ENCODE measurements around the gene TFAP2D.

Gene TFAP2D

DNA sequence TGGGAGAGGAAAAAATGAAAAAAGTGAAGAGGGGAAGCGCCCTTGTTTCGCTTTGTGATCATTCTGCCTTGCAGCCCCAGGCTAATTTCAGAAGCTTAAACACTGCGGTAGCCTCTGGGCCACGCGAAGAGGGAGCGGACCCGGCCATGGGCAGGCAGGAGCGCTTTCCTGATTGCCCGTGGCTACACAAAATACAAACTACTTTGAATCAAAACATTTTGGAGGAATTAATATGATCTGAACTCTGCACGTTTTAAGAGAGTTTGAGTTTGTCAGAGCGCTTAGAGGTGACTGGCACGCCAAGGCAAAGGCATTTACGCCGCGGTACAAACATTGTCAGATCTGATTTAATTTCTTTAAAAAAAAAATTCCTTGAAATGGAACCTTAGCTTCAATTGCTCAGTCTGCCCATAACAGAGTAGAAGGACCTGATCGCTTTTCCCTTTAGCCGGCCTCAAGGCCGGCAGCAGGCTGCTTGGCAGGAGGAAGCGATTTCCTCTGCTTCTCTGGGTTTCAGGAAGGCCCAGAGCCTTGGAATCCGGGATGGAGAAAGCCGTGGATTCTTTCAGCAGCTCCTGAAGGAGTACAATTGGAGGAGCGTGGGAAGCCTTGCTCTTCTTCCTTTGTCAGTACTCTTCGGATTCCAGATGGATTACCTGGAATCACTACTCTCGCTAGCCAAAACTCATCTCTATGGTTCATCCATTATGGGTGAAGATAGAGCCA lies 9.7 kb downstream of the TFAP2D start:
- no peak overlapping the region for H3K4me3 ChIP-seq (ENCODE audit: low read depth in 1 of 2, low read length in 2 of 2)
- no peaks in the 10 kb centered on the region for H3K4me1 ChIP-seq (ENCODE audit: insufficient read depth, low read length)
- H3K9ac ChIP-seq (ENCODE audit: low read length) = no peak overlapping the region
- no peak overlapping the region for H3K27ac ChIP-seq (ENCODE audit: low read depth, low read length)
- H3K9me3 ChIP-seq (ENCODE audit: low read length) = no peaks in the 10 kb centered on the region
- H3K36me3 ChIP-seq (ENCODE audit: insufficient read depth, low read length) = no peaks in the 10 kb centered on the region
- peaks cover 9 to 21% of the 10 kb centered on the region in 2 donors for H3K27me3 ChIP-seq (ENCODE audit: control insufficient read depth in 1 of 2, insufficient read depth in 2 of 2, low read length in 2 of 2)

DNA sequence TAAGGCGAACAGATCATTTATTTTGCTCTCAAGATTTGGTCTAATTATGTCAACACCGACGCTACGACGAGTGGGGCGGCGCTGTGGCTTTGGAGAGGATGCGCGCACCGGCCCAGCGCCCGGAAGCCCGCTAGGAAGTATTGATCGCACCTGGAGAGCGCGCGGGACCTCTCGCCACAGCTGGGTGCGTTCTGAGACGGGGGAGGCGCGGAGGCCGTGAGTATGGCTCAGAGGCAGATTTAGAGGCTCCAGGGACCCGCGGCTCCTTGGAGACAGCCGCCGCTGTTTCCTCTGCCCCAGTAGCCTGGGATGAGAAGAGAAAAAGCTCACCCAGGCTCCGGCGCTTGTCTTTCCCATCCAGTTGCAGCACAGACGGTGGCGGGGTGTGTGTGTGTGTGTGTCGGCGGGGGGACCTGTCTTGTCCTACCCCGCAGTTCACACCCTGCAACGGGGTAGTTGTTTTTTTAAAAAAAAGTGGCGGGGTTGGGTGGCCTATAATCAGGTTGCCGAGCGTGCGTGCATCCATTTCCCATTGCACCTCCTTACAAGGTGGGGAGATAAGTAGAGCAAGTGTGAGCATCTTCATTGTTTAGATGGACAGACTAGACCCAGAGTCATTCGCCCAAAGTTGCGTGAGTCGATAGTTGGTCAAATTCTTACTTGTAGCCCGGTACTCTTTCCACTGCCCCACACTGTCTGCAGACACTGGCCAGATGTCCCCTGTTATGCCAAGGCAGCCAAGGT lies 11.2 kb downstream of the TFAP2D start:
- no peaks in the 10 kb centered on the region for H3K9me3 ChIP-seq (ENCODE audit: low read length)
- peaks cover 7 to 21% of the 10 kb centered on the region in 2 donors for H3K27me3 ChIP-seq (ENCODE audit: control insufficient read depth in 1 of 2, insufficient read depth in 2 of 2, low read length in 2 of 2)
- no peak overlapping the region for H3K27ac ChIP-seq (ENCODE audit: low read depth, low read length)
- H3K4me1 ChIP-seq (ENCODE audit: insufficient read depth, low read length) = no peaks in the 10 kb centered on the region
- H3K36me3 ChIP-seq (ENCODE audit: insufficient read depth, low read length) = no peaks in the 10 kb centered on the region
- H3K4me3 ChIP-seq (ENCODE audit: low read depth in 1 of 2, low read length in 2 of 2) = no peak overlapping the region
- no peak overlapping the region for H3K9ac ChIP-seq (ENCODE audit: low read length)

DNA sequence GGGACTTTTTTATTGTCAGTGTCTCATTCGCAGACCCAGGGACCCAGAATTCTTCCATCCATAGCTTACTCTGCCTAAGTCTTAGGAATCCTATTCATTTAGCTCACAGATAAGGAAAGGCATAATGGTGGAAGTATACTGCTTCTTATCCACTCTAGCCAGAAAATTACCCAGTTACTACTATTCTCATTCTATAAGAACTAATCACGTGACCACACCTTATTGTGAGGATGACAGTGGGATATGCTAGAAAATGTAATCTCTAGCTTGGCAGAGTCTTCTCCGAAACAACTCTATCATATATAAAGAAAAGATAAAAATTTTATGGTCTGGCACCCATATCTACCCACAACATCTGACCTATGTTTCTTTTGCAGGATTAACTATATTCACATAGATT lies 21.2 kb downstream of the TFAP2D start:
- H3K9ac ChIP-seq (ENCODE audit: low read length) = no peak overlapping the region
- H3K9me3 ChIP-seq (ENCODE audit: low read length) = no peaks in the 10 kb centered on the region
- H3K27me3 ChIP-seq (ENCODE audit: control insufficient read depth in 1 of 2, insufficient read depth in 2 of 2, low read length in 2 of 2) = no peaks in the 10 kb centered on the region
- H3K4me1 ChIP-seq (ENCODE audit: insufficient read depth, low read length) = no peaks in the 10 kb centered on the region
- no peak overlapping the region for H3K27ac ChIP-seq (ENCODE audit: low read depth, low read length)
- H3K4me3 ChIP-seq (ENCODE audit: low read depth in 1 of 2, low read length in 2 of 2) = no peak overlapping the region
- H3K36me3 ChIP-seq (ENCODE audit: insufficient read depth, low read length) = no peaks in the 10 kb centered on the region

GRCh38 chr6:50742161-50742560 lies 28.8 kb downstream of the TFAP2D start:
- no peaks in the 10 kb centered on the region for H3K36me3 ChIP-seq (ENCODE audit: insufficient read depth, low read length)
- no peaks in the 10 kb centered on the region for H3K9me3 ChIP-seq (ENCODE audit: low read length)
- no peak overlapping the region for H3K27ac ChIP-seq (ENCODE audit: low read depth, low read length)
- no peaks in the 10 kb centered on the region for H3K27me3 ChIP-seq (ENCODE audit: control insufficient read depth in 1 of 2, insufficient read depth in 2 of 2, low read length in 2 of 2)
- no peak overlapping the region for H3K9ac ChIP-seq (ENCODE audit: low read length)
- no peaks in the 10 kb centered on the region for H3K4me1 ChIP-seq (ENCODE audit: insufficient read depth, low read length)
- no peak overlapping the region for H3K4me3 ChIP-seq (ENCODE audit: low read depth in 1 of 2, low read length in 2 of 2)

DNA sequence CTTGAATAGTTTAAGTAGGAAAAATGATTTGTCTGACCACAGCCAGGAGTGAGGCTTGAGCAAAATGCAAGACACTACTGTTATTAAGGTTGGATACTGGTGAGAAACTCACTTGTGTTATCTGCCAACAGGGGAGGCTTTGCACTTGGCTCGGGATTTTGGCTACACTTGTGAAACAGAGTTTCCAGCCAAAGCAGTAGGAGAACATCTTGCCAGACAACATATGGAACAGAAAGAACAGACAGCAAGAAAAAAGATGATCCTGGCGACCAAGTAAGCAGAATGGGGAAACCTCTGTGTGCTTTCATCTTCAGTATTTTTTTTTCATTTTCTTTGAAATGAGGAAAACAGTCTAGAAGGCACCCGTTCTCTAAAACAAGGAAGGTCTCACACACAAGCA lies 31.6 kb downstream of the TFAP2D start:
- Histone ChIP-seq H3K27me3 (ENCODE audit: control insufficient read depth in 1 of 2, insufficient read depth in 2 of 2, low read length in 2 of 2) (no peaks in the 10 kb centered on the region), H3K4me1 (ENCODE audit: insufficient read depth, low read length) (no peaks in the 10 kb centered on the region), H3K27ac (ENCODE audit: low read depth, low read length) (no peak overlapping the region), H3K9ac (ENCODE audit: low read length) (no peak overlapping the region), H3K9me3 (ENCODE audit: low read length) (no peaks in the 10 kb centered on the region), H3K4me3 (ENCODE audit: low read depth in 1 of 2, low read length in 2 of 2) (no peak overlapping the region), H3K36me3 (ENCODE audit: insufficient read depth, low read length) (no peaks in the 10 kb centered on the region)

DNA sequence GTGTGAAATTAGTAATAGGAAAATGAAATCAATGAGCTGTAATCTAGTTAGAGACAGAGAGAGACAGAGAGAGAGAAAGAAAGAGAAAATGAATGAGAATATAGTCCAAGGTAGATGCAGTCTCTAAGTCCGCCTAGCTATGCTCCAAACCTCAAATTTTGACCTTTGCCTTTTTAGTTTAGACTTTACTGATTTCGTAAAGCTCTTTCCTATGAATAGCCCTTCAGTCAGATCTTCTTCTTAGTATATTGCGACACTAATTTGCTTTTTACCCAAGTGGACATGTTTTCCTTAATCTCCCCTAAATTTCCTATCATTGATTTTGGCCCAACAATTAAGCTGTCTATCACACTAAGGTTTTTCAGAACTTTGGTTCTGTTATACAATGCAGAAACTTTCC lies 49.5 kb downstream of the TFAP2D start:
- no peak overlapping the region for H3K4me3 ChIP-seq (ENCODE audit: low read depth in 1 of 2, low read length in 2 of 2)
- no peak overlapping the region for H3K27ac ChIP-seq (ENCODE audit: low read depth, low read length)
- H3K27me3 ChIP-seq (ENCODE audit: control insufficient read depth in 1 of 2, insufficient read depth in 2 of 2, low read length in 2 of 2) = no peaks in the 10 kb centered on the region
- no peaks in the 10 kb centered on the region for H3K4me1 ChIP-seq (ENCODE audit: insufficient read depth, low read length)
- no peak overlapping the region for H3K9ac ChIP-seq (ENCODE audit: low read length)
- no peaks in the 10 kb centered on the region for H3K36me3 ChIP-seq (ENCODE audit: insufficient read depth, low read length)
- no peaks in the 10 kb centered on the region for H3K9me3 ChIP-seq (ENCODE audit: low read length)

GRCh38 chr6:50778696-50779095 lies 65.4 kb downstream of the TFAP2D start:
- Histone ChIP-seq H3K9me3 (ENCODE audit: low read length) (no peaks in the 10 kb centered on the region), H3K9ac (ENCODE audit: low read length) (no peak overlapping the region), H3K4me3 (ENCODE audit: low read depth in 1 of 2, low read length in 2 of 2) (no peak overlapping the region), H3K27me3 (ENCODE audit: control insufficient read depth in 1 of 2, insufficient read depth in 2 of 2, low read length in 2 of 2) (no peaks in the 10 kb centered on the region), H3K4me1 (ENCODE audit: insufficient read depth, low read length) (no peaks in the 10 kb centered on the region), H3K27ac (ENCODE audit: low read depth, low read length) (no peak overlapping the region), H3K36me3 (ENCODE audit: insufficient read depth, low read length) (no peaks in the 10 kb centered on the region)

GRCh38 chr6:50780382-50780781 lies 67.1 kb downstream of the TFAP2D start:
- no peaks in the 10 kb centered on the region for H3K4me1 ChIP-seq (ENCODE audit: insufficient read depth, low read length)
- no peak overlapping the region for H3K4me3 ChIP-seq (ENCODE audit: low read depth in 1 of 2, low read length in 2 of 2)
- H3K9me3 ChIP-seq (ENCODE audit: low read length) = no peaks in the 10 kb centered on the region
- H3K36me3 ChIP-seq (ENCODE audit: insufficient read depth, low read length) = no peaks in the 10 kb centered on the region
- no peak overlapping the region for H3K9ac ChIP-seq (ENCODE audit: low read length)
- H3K27ac ChIP-seq (ENCODE audit: low read depth, low read length) = no peak overlapping the region
- no peaks in the 10 kb centered on the region for H3K27me3 ChIP-seq (ENCODE audit: control insufficient read depth in 1 of 2, insufficient read depth in 2 of 2, low read length in 2 of 2)

- no peak overlapping the region for H3K4me3 ChIP-seq (ENCODE audit: low read depth in 1 of 2, low read length in 2 of 2)
Observed at GRCh38 chr6:50785921-50786320, 72.6 kb downstream of the TFAP2D start.

DNA sequence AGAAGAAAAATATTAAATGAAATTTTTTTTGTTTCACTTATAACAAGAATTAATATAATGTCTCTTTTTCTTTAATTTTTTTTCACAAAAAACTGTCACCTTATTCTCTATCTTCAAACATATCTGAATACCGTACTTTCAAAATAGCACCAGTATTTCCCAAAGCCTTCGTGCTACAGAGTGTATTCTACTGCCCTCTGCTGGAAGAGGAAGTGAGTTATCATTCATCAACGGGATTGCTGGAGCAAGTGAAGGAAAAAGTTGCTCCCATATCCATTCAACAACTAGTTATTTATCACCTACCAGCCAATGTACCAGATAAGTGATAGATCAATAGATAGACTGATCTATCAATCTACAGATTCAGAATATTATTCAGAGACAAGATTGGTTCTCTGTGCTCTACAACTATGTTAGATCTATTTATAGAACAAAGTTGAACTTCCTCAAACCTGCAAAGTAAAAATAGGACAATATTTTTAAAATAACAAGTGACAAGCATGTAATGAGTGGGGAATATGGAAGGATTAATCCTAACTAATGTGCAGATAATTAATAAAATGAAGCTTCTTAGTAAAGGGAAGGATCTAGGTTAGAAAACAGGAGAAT lies 78.7 kb downstream of the TFAP2D start:
- Histone ChIP-seq H3K4me1 (ENCODE audit: insufficient read depth, low read length) (no peaks in the 10 kb centered on the region), H3K9ac (ENCODE audit: low read length) (no peak overlapping the region), H3K27ac (ENCODE audit: low read depth, low read length) (no peak overlapping the region), H3K27me3 (ENCODE audit: control insufficient read depth in 1 of 2, insufficient read depth in 2 of 2, low read length in 2 of 2) (no peaks in the 10 kb centered on the region), H3K9me3 (ENCODE audit: low read length) (no peaks in the 10 kb centered on the region), H3K36me3 (ENCODE audit: insufficient read depth, low read length) (no peaks in the 10 kb centered on the region), H3K4me3 (ENCODE audit: low read depth in 1 of 2, low read length in 2 of 2) (no peak overlapping the region)

More at GRCh38 chr6:50785921-50786320, 72.6 kb downstream of the TFAP2D start:
- Histone ChIP-seq H3K36me3 (ENCODE audit: insufficient read depth, low read length) (no peaks in the 10 kb centered on the region), H3K27me3 (ENCODE audit: control insufficient read depth in 1 of 2, insufficient read depth in 2 of 2, low read length in 2 of 2) (no peaks in the 10 kb centered on the region), H3K27ac (ENCODE audit: low read depth, low read length) (no peak overlapping the region), H3K9ac (ENCODE audit: low read length) (no peak overlapping the region), H3K9me3 (ENCODE audit: low read length) (no peaks in the 10 kb centered on the region), H3K4me1 (ENCODE audit: insufficient read depth, low read length) (no peaks in the 10 kb centered on the region)

DNA sequence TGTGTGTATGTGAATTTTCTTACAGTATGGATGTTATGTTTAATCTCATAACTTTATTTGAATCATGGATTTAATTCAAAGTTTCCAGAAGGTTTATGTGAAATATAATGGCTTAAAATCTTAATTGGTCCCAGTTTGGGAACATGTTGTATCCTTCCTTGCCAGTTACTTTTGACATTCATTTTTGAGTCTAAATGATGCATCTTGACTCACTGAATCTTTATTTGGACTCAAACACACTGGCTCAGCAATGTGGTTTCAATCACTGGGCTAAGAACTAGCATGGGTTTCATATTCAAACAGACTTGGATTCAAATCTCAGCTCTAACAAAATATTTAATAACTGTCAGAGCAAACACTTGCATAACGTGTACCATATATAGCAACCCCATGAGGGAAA lies 79.4 kb downstream of the TFAP2D start:
- Histone ChIP-seq H3K4me3 (ENCODE audit: low read depth in 1 of 2, low read length in 2 of 2) (no peak overlapping the region), H3K36me3 (ENCODE audit: insufficient read depth, low read length) (no peaks in the 10 kb centered on the region), H3K9ac (ENCODE audit: low read length) (no peak overlapping the region), H3K4me1 (ENCODE audit: insufficient read depth, low read length) (no peaks in the 10 kb centered on the region), H3K27ac (ENCODE audit: low read depth, low read length) (no peak overlapping the region), H3K9me3 (ENCODE audit: low read length) (no peaks in the 10 kb centered on the region), H3K27me3 (ENCODE audit: control insufficient read depth in 1 of 2, insufficient read depth in 2 of 2, low read length in 2 of 2) (no peaks in the 10 kb centered on the region)

Data from muscle layer of colon (tissue), 2 donors.